ENCODE results near the gene PPP1R15B. TPM values are rescaled to one million over a fixed set of nuclear protein-coding genes. Genes with fewer than 3 reads are reported as not detected.

PPP1R15B gene
- total RNA-seq, 2 experiments from 2014 or later, result 171 to 179 TPM

DNA sequence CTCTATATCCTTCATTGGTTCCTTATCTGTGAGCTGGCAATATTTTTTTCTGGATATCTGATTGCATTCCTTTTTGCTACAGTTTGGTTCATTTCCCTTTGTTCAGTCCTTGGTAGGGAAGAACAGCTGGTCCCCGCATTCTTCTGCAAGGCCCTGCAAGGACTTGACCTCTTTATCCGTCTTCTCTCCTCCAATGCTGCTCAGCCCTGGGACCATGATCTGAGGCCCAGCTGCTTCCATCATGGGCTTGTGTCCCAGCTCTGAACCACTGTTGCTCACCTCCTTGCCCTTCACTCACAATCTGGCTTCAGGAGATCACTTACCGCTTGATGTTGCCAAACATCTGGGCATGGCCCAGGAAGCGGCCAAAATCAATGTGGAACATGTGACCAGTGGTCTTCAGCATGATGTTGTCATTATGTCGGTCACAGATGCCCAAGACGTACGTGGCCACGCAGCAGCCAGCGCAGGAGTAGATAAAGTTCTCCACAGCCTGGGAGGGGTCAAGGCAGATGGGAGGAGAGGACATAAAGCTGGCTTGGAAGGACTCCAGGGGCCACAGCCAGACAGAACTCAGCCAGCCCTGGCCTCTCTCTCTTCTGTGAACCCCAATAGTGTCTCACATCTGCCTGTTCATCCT lies 22.6 kb upstream of the PPP1R15B start:
- H3K27ac Mint-ChIP-seq, result no peak overlapping the region
- H3K4me3 Mint-ChIP-seq, result no peak overlapping the region
- H3K4me1 ChIP-seq (ENCODE audit: insufficient read depth, low read length), result peaks cover 3% of the 10 kb centered on the region
- H3K36me3 ChIP-seq (ENCODE audit: insufficient read depth, low read length), result peaks cover 83% of the 10 kb centered on the region
- no peak overlapping the region for H3K4me3 ChIP-seq (ENCODE audit: low read length)
- TF ChIP-seq, protein P1, sequence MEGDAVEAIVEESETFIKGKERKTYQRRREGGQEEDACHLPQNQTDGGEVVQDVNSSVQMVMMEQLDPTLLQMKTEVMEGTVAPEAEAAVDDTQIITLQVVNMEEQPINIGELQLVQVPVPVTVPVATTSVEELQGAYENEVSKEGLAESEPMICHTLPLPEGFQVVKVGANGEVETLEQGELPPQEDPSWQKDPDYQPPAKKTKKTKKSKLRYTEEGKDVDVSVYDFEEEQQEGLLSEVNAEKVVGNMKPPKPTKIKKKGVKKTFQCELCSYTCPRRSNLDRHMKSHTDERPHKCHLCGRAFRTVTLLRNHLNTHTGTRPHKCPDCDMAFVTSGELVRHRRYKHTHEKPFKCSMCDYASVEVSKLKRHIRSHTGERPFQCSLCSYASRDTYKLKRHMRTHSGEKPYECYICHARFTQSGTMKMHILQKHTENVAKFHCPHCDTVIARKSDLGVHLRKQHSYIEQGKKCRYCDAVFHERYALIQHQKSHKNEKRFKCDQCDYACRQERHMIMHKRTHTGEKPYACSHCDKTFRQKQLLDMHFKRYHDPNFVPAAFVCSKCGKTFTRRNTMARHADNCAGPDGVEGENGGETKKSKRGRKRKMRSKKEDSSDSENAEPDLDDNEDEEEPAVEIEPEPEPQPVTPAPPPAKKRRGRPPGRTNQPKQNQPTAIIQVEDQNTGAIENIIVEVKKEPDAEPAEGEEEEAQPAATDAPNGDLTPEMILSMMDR (IDR thresholded peaks at IDR 0.05), result no peak
- no peaks in the 10 kb centered on the region for H3K4me1 Mint-ChIP-seq (ENCODE audit: low read depth)
- CTCF ChIA-PET, result interaction anchor here (1.8 to 2.2 kb wide), 2 partner anchors 12 to 69 kb away, joined by 5 to 7 read pairs; no protein-coding TSS in a partner anchor
- H3K27me3 Mint-ChIP-seq, result no peaks in the 10 kb centered on the region
- no peak overlapping the region for H3K27ac ChIP-seq (ENCODE audit: low read depth in 1 of 2, low read length in 2 of 2)
- peaks cover 89% of the 10 kb centered on the region for H3K36me3 Mint-ChIP-seq (ENCODE audit: low read depth)
- intact Hi-C loops (cut with DNase I, micrococcal nuclease), result loop anchor here in 1 of 2 experiments (5.0 kb wide), 1 partner anchor 373 kb away; no protein-coding TSS in a partner anchor
- H3K9me3 Mint-ChIP-seq, result no peaks in the 10 kb centered on the region
- ATAC-seq (ENCODE audit: poor library complexity) (no peak), DNase-seq (no peak)
- no peaks in the 10 kb centered on the region for H3K27me3 ChIP-seq (ENCODE audit: control insufficient read depth in 1 of 2, insufficient read depth in 2 of 2, low read length in 2 of 2)
- POLR2A ChIA-PET, result no interaction called here
- no peaks in the 10 kb centered on the region for H3K9me3 ChIP-seq (ENCODE audit: control insufficient read depth in 1 of 2, insufficient read depth in 1 of 2, low read length in 2 of 2)

- Mint-ChIP-seq H3K27ac (no peak overlapping the region), H3K4me1 (ENCODE audit: low read depth) (no peaks in the 10 kb centered on the region), H3K27me3 (no peaks in the 10 kb centered on the region), H3K4me3 (no peak overlapping the region), H3K36me3 (ENCODE audit: low read depth) (peaks cover 86% of the 10 kb centered on the region), H3K9me3 (no peaks in the 10 kb centered on the region)
- Histone ChIP-seq H3K9me3 (ENCODE audit: control insufficient read depth in 1 of 2, insufficient read depth in 1 of 2, low read length in 2 of 2) (no peaks in the 10 kb centered on the region), H3K27me3 (ENCODE audit: control insufficient read depth in 1 of 2, insufficient read depth in 2 of 2, low read length in 2 of 2) (no peaks in the 10 kb centered on the region), H3K27ac (ENCODE audit: low read depth in 1 of 2, low read length in 2 of 2) (no peak overlapping the region), H3K36me3 (ENCODE audit: insufficient read depth, low read length) (peaks cover 75% of the 10 kb centered on the region), H3K4me1 (ENCODE audit: insufficient read depth, low read length) (peaks cover 3% of the 10 kb centered on the region), H3K4me3 (ENCODE audit: low read length) (no peak overlapping the region)
- ChIA-PET CTCF (interaction anchor here (1.3 to 2.9 kb wide), 2 partner anchors 70 to 374 kb away, joined by 4 to 34 read pairs; no protein-coding TSS in a partner anchor), POLR2A (interaction anchor here (2.3 kb wide), 1 partner anchor 70 kb away, joined by 14 read pairs; no protein-coding TSS in a partner anchor)
- TF ChIP-seq, protein P1 (IDR thresholded peaks at IDR 0.05), result no peak
- intact Hi-C loops (cut with DNase I, micrococcal nuclease), result loop anchor here in 1 of 2 experiments (1.0 to 5.0 kb wide), 2 partner anchors 69 to 375 kb away; no protein-coding TSS in a partner anchor
- ATAC-seq (ENCODE audit: poor library complexity), result no peak
- no peak for DNase-seq
These were observed 21.1 kb upstream of the PPP1R15B start for GRCh38 chr1:204432708-204433107.

GRCh38 chr1:204431310-204432184 lies 19.9 kb upstream of the PPP1R15B start:
- ATAC-seq (ENCODE audit: poor library complexity) (peak; percentile 90), DNase-seq (peak; percentile 68 to 90 (median 76))
- Histone ChIP-seq H3K36me3 (ENCODE audit: insufficient read depth, low read length) (peaks cover 75% of the 10 kb centered on the region), H3K9me3 (ENCODE audit: control insufficient read depth in 1 of 2, insufficient read depth in 1 of 2, low read length in 2 of 2) (no peaks in the 10 kb centered on the region), H3K27me3 (ENCODE audit: control insufficient read depth in 1 of 2, insufficient read depth in 2 of 2, low read length in 2 of 2) (no peaks in the 10 kb centered on the region), H3K27ac (ENCODE audit: low read depth in 1 of 2, low read length in 2 of 2) (no peak overlapping the region), H3K4me3 (ENCODE audit: low read length) (no peak overlapping the region), H3K4me1 (ENCODE audit: insufficient read depth, low read length) (peaks cover 3% of the 10 kb centered on the region)
- H3K4me3 Mint-ChIP-seq, result no peak overlapping the region
- peaks cover 83% of the 10 kb centered on the region for H3K36me3 Mint-ChIP-seq (ENCODE audit: low read depth)
- ChIA-PET CTCF (interaction anchor here (0.6 to 2.9 kb wide), 25 partner anchors 10 to 375 kb away, joined by 3 to 34 read pairs (median 6); partner anchors contain the start of gene MDM4), POLR2A (interaction anchor here (1.0 to 2.3 kb wide), 4 partner anchors 53 to 85 kb away, joined by 3 to 14 read pairs (median 4); partner anchors contain the start of gene MDM4)
- no peaks in the 10 kb centered on the region for H3K4me1 Mint-ChIP-seq (ENCODE audit: low read depth)
- intact Hi-C loops (cut with DNase I, micrococcal nuclease), result loop anchor here (1.0 to 5.0 kb wide), 4 partner anchors 70 to 376 kb away; no protein-coding TSS in a partner anchor
- no peak overlapping the region for H3K27ac Mint-ChIP-seq
- H3K27me3 Mint-ChIP-seq, result no peaks in the 10 kb centered on the region
- H3K9me3 Mint-ChIP-seq, result no peaks in the 10 kb centered on the region
- TF ChIP-seq, protein P1 (IDR thresholded peaks at IDR 0.05), result peak; percentile 97

Data from CD4-positive, alpha-beta T cell (primary cell).